ENCODE results near the gene ARFGAP1.

- TF ChIP-seq, protein P1, sequence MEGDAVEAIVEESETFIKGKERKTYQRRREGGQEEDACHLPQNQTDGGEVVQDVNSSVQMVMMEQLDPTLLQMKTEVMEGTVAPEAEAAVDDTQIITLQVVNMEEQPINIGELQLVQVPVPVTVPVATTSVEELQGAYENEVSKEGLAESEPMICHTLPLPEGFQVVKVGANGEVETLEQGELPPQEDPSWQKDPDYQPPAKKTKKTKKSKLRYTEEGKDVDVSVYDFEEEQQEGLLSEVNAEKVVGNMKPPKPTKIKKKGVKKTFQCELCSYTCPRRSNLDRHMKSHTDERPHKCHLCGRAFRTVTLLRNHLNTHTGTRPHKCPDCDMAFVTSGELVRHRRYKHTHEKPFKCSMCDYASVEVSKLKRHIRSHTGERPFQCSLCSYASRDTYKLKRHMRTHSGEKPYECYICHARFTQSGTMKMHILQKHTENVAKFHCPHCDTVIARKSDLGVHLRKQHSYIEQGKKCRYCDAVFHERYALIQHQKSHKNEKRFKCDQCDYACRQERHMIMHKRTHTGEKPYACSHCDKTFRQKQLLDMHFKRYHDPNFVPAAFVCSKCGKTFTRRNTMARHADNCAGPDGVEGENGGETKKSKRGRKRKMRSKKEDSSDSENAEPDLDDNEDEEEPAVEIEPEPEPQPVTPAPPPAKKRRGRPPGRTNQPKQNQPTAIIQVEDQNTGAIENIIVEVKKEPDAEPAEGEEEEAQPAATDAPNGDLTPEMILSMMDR (IDR thresholded peaks at IDR 0.05; ENCODE audit: low read depth, low read length, poor library complexity, severe bottlenecking) = no peak
- no peak for TF ChIP-seq EZH2phosphoT487 (IDR thresholded peaks at IDR 0.05; ENCODE audit: borderline replicate concordance, low read length)
Measured at GRCh38 chr20:63321148-63321831, 48.7 kb downstream of the ARFGAP1 start.

All from DOHH2 (cell line).